Motor neuron (in vitro differentiated cells): Measurements from ENCODE around the gene NCR2. TPM values are rescaled to one million over a fixed set of nuclear protein-coding genes. Genes with fewer than 3 reads are reported as not detected.
"Not testable (repeated sequence)": the region's sequence is repeated elsewhere in the genome, so short reads cannot be mapped to it uniquely, and the experiment has no call there.

Source experiments
- ATAC-seq, 8 experiments: fragments of 200-7000 bp; cut with Tn5 transposase; replicated peaks in 6 of 8; 2 replicates each; pipeline ENCODE4 v1.8.0; 2021; ENCODE audit warnings: mild to moderate bottlenecking in 8 of 8, moderate library complexity in 8 of 8
- H3K27ac ChIP-seq, 2 donors: fragments of 250-450 bp; sonication (Bioruptor Pico); 2 replicates each; pipeline ENCODE4 v1.9.0; 2021; ENCODE audit warnings: antibody characterized with exemption in 2 of 2, mild to moderate bottlenecking in 2 of 2, moderate library complexity in 1 of 2
- H3K4me1 ChIP-seq, 2 donors: fragments of 250-450 bp; sonication (Bioruptor Pico); replicated peaks in 1 of 2; 2 replicates each; pipeline ENCODE4 v1.6.1; 2021; ENCODE audit warnings: antibody characterized with exemption in 2 of 2, mild to moderate bottlenecking in 2 of 2, moderate library complexity in 1 of 2
- H3K4me3 ChIP-seq, 5 donors: fragments of 250-450 bp; sonication (Bioruptor Pico); 2 replicates each; pipeline ENCODE4 v1.9.0; 2021; ENCODE audit warnings: antibody characterized with exemption in 5 of 5, mild to moderate bottlenecking in 5 of 5, moderate library complexity in 4 of 5
- WGBS, 10 experiments: fragments of 450-650 bp; shearing (Covaris generic); methylation state at CpG; one replicate each; pipeline ENCODE4 v1.0.0; 2022; 5-methylcytosine and 5-hydroxymethylcytosine counted together
- in situ Hi-C, 9 experiments: fragments of 400-800 bp; cut with MboI; loops; one replicate each; pipeline ENCODE4 v1.15.0; 2021; ENCODE audit warnings: low sequenced_read_pairs in 9 of 9, low pct_unique_long_range_greater_than_20kb in 2 of 9; ENCODE audit not compliant: unreplicated experiment in 9 of 9
- total RNA-seq, 8 experiments: library from RNA; unstranded; fragments of 300-600 nt; gene quantifications; 2 replicates each; pipeline versions ENCODE4 v1.2.3 to v1.2.4, GENCODE V29; 2022

NCR2 gene, protein sequence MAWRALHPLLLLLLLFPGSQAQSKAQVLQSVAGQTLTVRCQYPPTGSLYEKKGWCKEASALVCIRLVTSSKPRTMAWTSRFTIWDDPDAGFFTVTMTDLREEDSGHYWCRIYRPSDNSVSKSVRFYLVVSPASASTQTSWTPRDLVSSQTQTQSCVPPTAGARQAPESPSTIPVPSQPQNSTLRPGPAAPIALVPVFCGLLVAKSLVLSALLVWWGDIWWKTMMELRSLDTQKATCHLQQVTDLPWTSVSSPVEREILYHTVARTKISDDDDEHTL
- total RNA-seq, result not detected

GRCh38 chr6:41335296-41335695 lies at the start of gene NCR2:
Gene NCR2, plus strand, starts transcription at chr6:41335608. Its CDS starts 269 bp downstream, at chr6:41335877.
- H3K27ac ChIP-seq, result no peak within 1 kb of the TSS
- H3K4me1 ChIP-seq, result no peaks in the 10 kb centered on the region
- WGBS, 10 experiments, result 0 to 100% methylated on average over 1 to 2 of the region's 5 CpGs; no CpG with 5 or more reads in 8 of the 10 experiments
- no peak for ATAC-seq
- in situ Hi-C loops, result no loop called here
- no peak within 1 kb of the TSS for H3K4me3 ChIP-seq

DNA sequence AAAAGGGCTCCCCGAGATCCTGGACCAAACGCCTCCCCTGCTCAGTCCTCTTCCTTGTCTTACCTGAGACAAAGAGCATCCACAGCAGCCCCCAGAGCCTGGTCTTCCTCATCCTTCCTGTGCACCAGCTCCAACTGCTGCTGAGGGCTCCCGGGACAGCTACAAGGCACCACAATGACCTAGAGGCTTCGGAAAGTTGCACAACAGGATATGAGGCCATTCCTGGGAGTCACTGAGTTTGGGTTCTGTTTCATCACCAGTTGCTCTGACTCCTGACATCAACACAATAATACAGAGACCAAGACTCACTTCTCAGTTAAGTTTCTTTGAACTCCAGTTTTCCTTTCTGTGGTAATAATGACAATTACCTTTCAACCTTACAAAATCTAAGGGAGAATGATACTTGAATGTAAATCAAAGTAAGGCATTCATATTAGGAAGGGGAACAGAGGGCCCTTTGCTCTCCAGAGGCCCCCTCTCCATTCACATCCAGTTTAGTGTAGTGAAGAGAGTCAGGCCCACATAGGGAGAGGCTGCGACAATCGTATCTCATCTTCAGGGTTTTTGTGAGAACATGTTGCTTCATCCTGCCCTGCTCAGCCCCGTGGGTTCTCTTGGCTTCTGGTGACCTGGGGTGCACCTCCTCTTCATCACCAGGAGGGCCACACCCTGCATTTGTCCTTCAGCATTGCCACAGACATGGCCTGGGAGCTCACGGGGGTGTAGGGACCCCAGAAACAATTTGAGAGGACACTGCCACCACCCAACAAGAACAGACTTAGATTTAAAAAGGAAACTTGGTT lies 48.7 kb upstream of the NCR2 start, which contains the start of gene TREM1:
Gene TREM1, minus strand, starts transcription at position 139 of the 803 bp plus-strand sequence. Its CDS starts 27 bp downstream, at position 112.
- ATAC-seq, result peak in 2 of 8 experiments; percentile 31 to 63
- H3K4me3 ChIP-seq, result no peak within 1 kb of the TSS
- in situ Hi-C loops, result no loop called here
- H3K4me1 ChIP-seq, result peaks cover 3 to 13% of the 10 kb centered on the region in 2 donors
- WGBS, 10 experiments, result 0 to 88% (median 73%) methylated on average over 1 to 5 of the region's 8 CpGs; no CpG with 5 or more reads in 1 of the 10 experiments
- H3K27ac ChIP-seq, result no peak within 1 kb of the TSS

- no peak overlapping the region for H3K27ac ChIP-seq
- WGBS, 10 experiments, result 7 to 62% (median 35%) methylated on average over 1 to 6 of the region's 6 CpGs
- in situ Hi-C loops, result no loop called here
- ATAC-seq, result peak in 5 of 8 experiments; percentile 77 to 88 (median 86)
- H3K4me3 ChIP-seq, result no peak overlapping the region
- H3K4me1 ChIP-seq, result peaks cover 3 to 13% of the 10 kb centered on the region in 2 donors
Measured at GRCh38 chr6:41288030-41288753, 47.2 kb upstream of the NCR2 start.

- in situ Hi-C loops, result no loop called here
- peaks cover 3 to 13% of the 10 kb centered on the region in 2 donors for H3K4me1 ChIP-seq
- 50 to 83% (median 75%) methylated on average over 1 to 2 of the region's 2 CpGs; no CpG with 5 or more reads in 1 of the 10 experiments for WGBS, 10 experiments
- no peak overlapping the region for H3K4me3 ChIP-seq
- ATAC-seq, result peak in 5 of 8 experiments; percentile 34 to 59 (median 48)
- no peak overlapping the region for H3K27ac ChIP-seq
Measured at GRCh38 chr6:41288754-41289129, 46.7 kb upstream of the NCR2 start.

- WGBS, 10 experiments, result 14 to 100% (median 41%) methylated on average over 1 to 4 of the region's 4 CpGs
- Histone ChIP-seq H3K4me1 (peaks cover 3 to 13% of the 10 kb centered on the region in 2 donors), H3K27ac (no peak overlapping the region), H3K4me3 (no peak overlapping the region)
- in situ Hi-C loops, result no loop called here
- ATAC-seq, result no peak
Measured at GRCh38 chr6:41289815-41290214, 45.6 kb upstream of the NCR2 start.

DNA sequence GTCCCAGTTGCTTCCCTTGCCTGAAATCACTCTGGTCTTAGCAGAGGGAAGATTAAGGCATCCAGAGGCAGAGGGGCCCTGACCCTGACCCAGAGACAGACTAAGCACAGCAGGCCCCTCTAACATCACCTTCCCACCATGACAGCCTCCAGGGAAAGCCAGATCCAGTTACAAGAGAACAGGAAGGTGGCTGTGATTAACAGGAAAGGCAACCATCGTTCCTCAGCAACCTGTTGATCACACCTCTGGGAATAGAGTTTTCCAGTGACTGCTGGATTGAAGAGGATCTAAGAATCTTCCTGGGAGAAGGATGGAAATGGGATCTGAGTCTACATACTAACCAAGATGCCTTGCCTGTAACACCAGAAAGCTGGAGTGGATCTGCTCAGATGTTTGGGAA lies 43.7 kb upstream of the NCR2 start:
- H3K27ac ChIP-seq, result no peak overlapping the region
- H3K4me1 ChIP-seq, result peaks cover 3 to 13% of the 10 kb centered on the region in 2 donors
- ATAC-seq, result no peak
- 0 to 100% (median 80%) methylated on average over 1 of the region's 1 CpG; no CpG with 5 or more reads in 7 of the 10 experiments for WGBS, 10 experiments
- H3K4me3 ChIP-seq, result no peak overlapping the region
- in situ Hi-C loops, result no loop called here

GRCh38 chr6:41294214-41294872 lies 41.1 kb upstream of the NCR2 start:
- Histone ChIP-seq H3K4me1 (no peaks in the 10 kb centered on the region), H3K27ac (no peak overlapping the region), H3K4me3 (no peak overlapping the region)
- in situ Hi-C loops, result no loop called here
- WGBS, 10 experiments, result no CpG with 5 or more reads among the region's 3 CpGs
- ATAC-seq, result peak in 5 of 8 experiments; percentile 27 to 96 (median 79)

DNA sequence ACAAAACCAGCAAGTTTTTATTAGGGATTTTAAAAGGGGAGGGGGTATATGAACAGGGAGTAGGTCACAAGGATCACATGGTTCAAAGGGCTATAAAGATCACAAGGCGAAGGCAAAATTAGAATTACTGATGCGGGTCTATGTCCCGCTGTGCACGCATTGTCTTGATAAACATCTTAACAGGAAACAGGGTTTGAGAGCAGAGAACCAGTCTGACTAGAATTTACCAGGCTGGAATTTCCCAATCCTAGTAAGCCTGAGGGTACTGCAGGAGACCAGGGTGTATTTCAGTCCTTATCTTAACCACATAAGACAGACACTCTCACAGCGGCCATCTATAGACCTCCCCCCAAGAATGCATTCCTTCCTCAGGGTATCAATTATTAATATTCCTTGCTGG lies 38.2 kb upstream of the NCR2 start:
- WGBS, 10 experiments, result 17 to 100% (median 82%) methylated on average over 1 to 5 of the region's 5 CpGs; no CpG with 5 or more reads in 1 of the 10 experiments
- H3K4me1 ChIP-seq, H3K27ac ChIP-seq, ATAC-seq, in situ Hi-C loops, H3K4me3 ChIP-seq: not testable (repeated sequence)

- ATAC-seq, result no peak
- Histone ChIP-seq H3K27ac (no peak overlapping the region), H3K4me1 (no peaks in the 10 kb centered on the region), H3K4me3 (no peak overlapping the region)
- in situ Hi-C loops, result no loop called here
- WGBS, 10 experiments, result 0 to 67% (median 34%) methylated on average over 1 to 3 of the region's 3 CpGs
Measured at GRCh38 chr6:41298785-41299502, 36.5 kb upstream of the NCR2 start.

DNA sequence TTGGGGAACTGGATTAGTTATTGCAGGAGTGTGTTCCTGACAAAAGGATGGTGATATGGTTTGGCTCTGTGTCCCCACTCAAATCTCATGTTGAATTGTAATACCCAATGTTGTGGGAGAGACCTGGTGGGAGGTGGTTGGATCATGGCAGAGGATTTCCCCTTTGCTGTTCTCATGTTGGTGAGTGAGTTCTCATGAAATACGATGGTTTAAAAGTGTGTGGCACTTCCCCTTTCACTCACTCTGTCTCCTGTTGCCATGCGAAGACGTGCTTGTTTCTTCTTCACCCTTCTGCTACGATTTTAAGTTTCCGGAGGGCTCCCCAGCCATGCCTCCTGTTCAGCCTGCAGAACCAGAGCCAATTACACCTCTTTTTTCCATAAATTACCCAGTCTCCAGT lies 32.8 kb upstream of the NCR2 start:
- H3K27ac ChIP-seq, result no peak overlapping the region
- WGBS, 10 experiments, result 19 to 86% (median 77%) methylated on average over 1 to 5 of the region's 5 CpGs; no CpG with 5 or more reads in 2 of the 10 experiments
- no peaks in the 10 kb centered on the region for H3K4me1 ChIP-seq
- in situ Hi-C loops, result loop anchor here in 1 of 9 experiments (25.0 kb wide), 1 partner anchor 215 kb away; no protein-coding TSS in a partner anchor
- ATAC-seq, result no peak
- no peak overlapping the region for H3K4me3 ChIP-seq

- in situ Hi-C loops, result loop anchor here in 1 of 9 experiments (25.0 kb wide), 1 partner anchor 219 kb away; no protein-coding TSS in a partner anchor
- WGBS, 10 experiments, result 7 to 89% (median 34%) methylated on average over 3 to 13 of the region's 13 CpGs; no CpG with 5 or more reads in 1 of the 10 experiments
- H3K4me1 ChIP-seq, result no peaks in the 10 kb centered on the region
- H3K27ac ChIP-seq, result no peak overlapping the region
- peak in 1 of 8 experiments; percentile 41 for ATAC-seq
- no peak overlapping the region for H3K4me3 ChIP-seq
Measured at GRCh38 chr6:41306187-41306854, 29.1 kb upstream of the NCR2 start.
